GM12878 (cell line): ENCODE measurements around the gene CLCC1. TPM values are rescaled to one million over a fixed set of nuclear protein-coding genes. Genes with fewer than 3 reads are reported as not detected.

ENCODE experiments used
- BHLHE40 ChIP-seq, 2 experiments: fragments of 450-650 bp in 1 of 2; IDR thresholded peaks; 2 replicates each; pipeline ENCODE4 v1.6.1; 2011 to 2017; ENCODE audit warnings: low read depth in 2 of 2, borderline replicate concordance in 1 of 2, improper control_type of control experiment in 1 of 2, low read length in 1 of 2, mild to moderate bottlenecking in 1 of 2
- CHD2 ChIP-seq: IDR thresholded peaks from 2 replicates; pipeline ENCODE4 v1.6.1; 2011; ENCODE audit warnings: low read depth, low read length, improper control_type of control experiment, borderline replicate concordance
- ELK1 ChIP-seq: IDR thresholded peaks from 2 replicates; pipeline ENCODE4 v1.6.1; 2012; ENCODE audit warnings: low read depth, low read length, improper control_type of control experiment
- ESRRA ChIP-seq: IDR thresholded peaks from 2 replicates; pipeline ENCODE4 v1.6.1; 2012; ENCODE audit warnings: mild to moderate bottlenecking, low read length, improper control_type of control experiment
- EZH2 ChIP-seq: IDR thresholded peaks from 2 replicates; pipeline ENCODE4 v1.6.1; 2012; ENCODE audit warnings: low read depth, mild to moderate bottlenecking, control low read depth, inconsistent platforms, low read length, borderline replicate concordance; ENCODE audit not compliant: control insufficient read depth
- JUND ChIP-seq: IDR thresholded peaks from 2 replicates; pipeline ENCODE4 v1.6.1; 2012; ENCODE audit warnings: low read depth, mild to moderate bottlenecking, low read length, improper control_type of control experiment, moderate library complexity
- NBN ChIP-seq: fragments of 450-650 bp; IDR thresholded peaks from 2 replicates; pipeline ENCODE4 v1.6.1; 2016
- PKNOX1 ChIP-seq: fragments of 450-650 bp; IDR thresholded peaks from 2 replicates; pipeline ENCODE4 v1.6.1; 2016; ENCODE audit warnings: mild to moderate bottlenecking
- POLR2AphosphoS2 ChIP-seq: IDR thresholded peaks from 2 replicates; pipeline ENCODE4 v1.6.1; 2011; ENCODE audit warnings: low read depth, mild to moderate bottlenecking, low read length, improper control_type of control experiment, moderate library complexity
- RELB ChIP-seq: fragments of 450-650 bp; IDR thresholded peaks from 2 replicates; pipeline ENCODE4 v1.6.1; 2017; ENCODE audit warnings: low read depth, mild to moderate bottlenecking, moderate library complexity
- SMARCA5 ChIP-seq: fragments of 450-650 bp; IDR thresholded peaks from 2 replicates; pipeline ENCODE4 v1.6.1; 2017; ENCODE audit warnings: mild to moderate bottlenecking
- SMC3 ChIP-seq: IDR thresholded peaks from 2 replicates; pipeline ENCODE4 v1.6.1; 2011; ENCODE audit warnings: low read length, improper control_type of control experiment, borderline replicate concordance
- SUPT20H ChIP-seq: IDR thresholded peaks from 2 replicates; pipeline ENCODE4 v1.6.1; 2011; ENCODE audit warnings: low read depth, mild to moderate bottlenecking, low read length, moderate library complexity, borderline replicate concordance; ENCODE audit not compliant: control insufficient read depth
- ZBTB40 ChIP-seq: fragments of 450-650 bp; IDR thresholded peaks from 2 replicates; pipeline ENCODE4 v1.6.1; 2016; ENCODE audit warnings: mild to moderate bottlenecking, moderate library complexity, borderline replicate concordance
- ZNF384 ChIP-seq: IDR thresholded peaks from 2 replicates; pipeline ENCODE4 v1.6.1; 2012; ENCODE audit warnings: low read depth, mild to moderate bottlenecking, low read length, improper control_type of control experiment, borderline replicate concordance
- ZNF592 ChIP-seq: fragments of 450-650 bp; IDR thresholded peaks from 2 replicates; pipeline ENCODE4 v1.6.1; 2017; ENCODE audit warnings: mild to moderate bottlenecking, moderate library complexity
- polyA plus RNA-seq, 11 experiments: library from polyadenylated mRNA; depleted of rRNA in 4 of 11; unstranded in 6 of 11; stranded (reverse) in 5 of 11; fragments of >200 nt; fragmentation: Nextera tagmentation in 4 of 11; fragmentation: Illumina TruSeq in 1 of 11; extraction: Ambion mirVana in 4 of 11; extraction: Trizol in 1 of 11; gene quantifications; 1 replicate in 1 of 11; 2 replicates in 10 of 11; pipeline versions ENCODE4 v1.2.1 to v1.2.3, GENCODE V29; 2011 to 2016; ENCODE audit warnings: inconsistent platforms in 2 of 11, missing spikeins in 2 of 11, low read depth in 1 of 11
- total RNA-seq, 4 experiments: library from RNA; depleted of rRNA in 3 of 4; stranded (reverse); fragments of >200 nt in 3 of 4; fragmentation: Illumina TruSeq in 1 of 4; extraction: Trizol in 1 of 4; gene quantifications; 2 replicates each; pipeline versions ENCODE4 v1.2.1 to v1.2.3, GENCODE V29; 2013 to 2021

CLCC1 gene
- total and polyA plus RNA-seq, 10 of the 15 experiments (the other 5 are each of a cell fraction or from before 2014, with no cell fraction given), result 11.9 to 25.8 (median 16.1) TPM

- TF ChIP-seq ESRRA, result no peak
- TF ChIP-seq ZNF384, result no peak
- peak; percentile 81 for TF ChIP-seq PKNOX1
- peak; percentile 12; the same call in 1 of the 2 replicates for TF ChIP-seq RELB
- TF ChIP-seq EZH2, result no peak
- TF ChIP-seq SUPT20H, result no peak
- no peak for TF ChIP-seq SMC3
- TF ChIP-seq BHLHE40 (IDR thresholded peaks at IDR 0.05; ENCODE audit: borderline replicate concordance in 1 of 2, low read depth in 2 of 2, low read length in 1 of 2), result peak; percentile 45 to 92; a peak in 3 of 4 replicates
- TF ChIP-seq SMARCA5, result peak; percentile 74; the same call in 1 of the 2 replicates
- TF ChIP-seq JUND, result no peak
- peak; percentile 60; the same call in 1 of the 2 replicates for TF ChIP-seq CHD2
- TF ChIP-seq POLR2AphosphoS2, result peak; percentile 67; the same call in 1 of the 2 replicates
- TF ChIP-seq NBN, result 0 out of 2 replicates have a peak, but pooled peaks have one; percentile 51
- TF ChIP-seq ELK1, result 0 out of 2 replicates have a peak, but pooled peaks have one; percentile 22
- TF ChIP-seq ZBTB40, result no peak
- no peak for TF ChIP-seq ZNF592
Observed at GRCh38 chr1:108963052-108963686, at the start of gene CLCC1 (continued).
